Activated B cell treated with CpG ODN at 0.5 μM for 24 hours (primary cell): ENCODE measurements around the gene SP6. TPM values are rescaled to one million over a fixed set of nuclear protein-coding genes. Genes with fewer than 3 reads are reported as not detected.

Experiments
- ATAC-seq: fragments of 200-7000 bp; cut with Tn5 transposase; one replicate; pipeline ENCODE4 v1.10.0; 2021; ENCODE audit warnings: low read depth, mild to moderate bottlenecking, moderate library complexity
- CTCF ChIA-PET: fragments of 350-600 bp; sonication (Branson Sonifier 250); formaldehyde crosslinking; loops from one replicate; lab custom pipeline; 2021; ENCODE audit warnings: antibody characterized with exemption; lab: Charles Lee
- POLR2A ChIA-PET: fragments of 350-600 bp; sonication (Branson Sonifier 250); formaldehyde crosslinking; loops from one replicate; lab custom pipeline; 2021; ENCODE audit warnings: antibody characterized with exemption; lab: Charles Lee
- DNase-seq: peaks from one replicate; pipeline ENCODE4 v3.0.0; 2022
- H3K27ac Mint-ChIP-seq: one replicate; pipeline ENCODE4 v1.8.0; 2020; ENCODE audit warnings: mixed read lengths
- H3K27me3 Mint-ChIP-seq: one replicate; pipeline ENCODE4 v1.8.0; 2021; ENCODE audit warnings: mixed read lengths
- H3K36me3 Mint-ChIP-seq: one replicate; pipeline ENCODE4 v1.8.0; 2021; ENCODE audit warnings: low read depth, mixed read lengths
- H3K4me1 Mint-ChIP-seq: one replicate; pipeline ENCODE4 v1.8.0; 2021; ENCODE audit warnings: mixed read lengths
- H3K4me3 Mint-ChIP-seq: one replicate; pipeline ENCODE4 v1.8.0; 2020; ENCODE audit warnings: mild to moderate bottlenecking, mixed read lengths
- H3K9me3 Mint-ChIP-seq: one replicate; pipeline ENCODE4 v1.8.0; 2020; ENCODE audit warnings: mixed read lengths
- intact Hi-C: fragments of 100-400 bp; cut with micrococcal nuclease; formaldehyde crosslinking; loops from one replicate; pipeline ENCODE4 v1.15.1; 2024
- total RNA-seq: library from RNA; stranded (reverse); gene quantifications from 2 replicates; pipeline ENCODE4 v1.2.3, GENCODE V29; 2022
- TF ChIP-seq, protein P1 (sequence below): fragments of 200-600 bp; IDR thresholded peaks from one replicate; pipeline ENCODE4 v1.8.0; 2022; ENCODE audit warnings: antibody characterized with exemption, mild to moderate bottlenecking

SP6 gene
- total RNA-seq, 1 donor from 2014 or later = 0.09 TPM

DNA sequence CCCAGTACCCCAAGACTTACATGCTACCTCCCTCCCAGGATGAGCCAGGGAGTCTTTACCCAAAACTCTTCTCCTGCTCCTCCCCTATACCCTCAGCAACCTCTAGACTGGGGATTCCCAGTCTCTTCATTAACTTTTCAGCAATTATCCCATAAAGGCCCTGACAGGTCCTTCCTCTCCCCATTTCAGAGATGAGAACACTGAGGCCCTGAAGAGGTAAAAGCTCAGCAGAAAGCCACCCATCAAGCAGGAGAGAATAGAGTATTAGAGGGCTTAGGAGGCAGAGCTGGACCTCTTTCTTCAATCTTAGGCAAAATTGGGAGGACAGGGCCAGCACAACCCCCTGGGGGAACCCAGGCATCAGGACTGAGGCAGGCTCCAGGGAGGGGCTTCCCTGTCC, 5.9 kb upstream of the SP6 start:
- intact Hi-C loops = no loop called here

DNA sequence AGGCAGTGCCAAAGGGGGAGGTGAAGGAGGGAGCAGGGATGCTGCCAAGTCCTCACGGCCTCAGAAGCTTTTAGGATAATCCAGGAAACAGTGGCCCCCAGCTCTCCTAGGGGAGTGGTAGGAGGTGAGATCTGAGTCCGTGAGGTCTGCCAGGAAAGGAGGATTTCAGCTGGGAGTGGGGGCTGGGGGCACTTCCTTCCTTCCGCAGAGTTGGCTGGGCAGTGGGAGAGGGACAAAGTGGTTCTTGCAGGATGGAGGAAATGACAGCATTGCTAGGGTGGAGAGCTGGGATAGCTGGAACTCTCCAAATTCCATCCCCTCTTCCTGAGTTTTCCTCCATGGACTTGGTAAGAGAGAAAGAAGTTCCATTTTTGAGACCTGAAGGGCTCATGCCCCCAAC, 4.8 kb upstream of the SP6 start:
- CTCF ChIA-PET = no interaction called here
- DNase-seq (no peak), ATAC-seq (no peak)
- intact Hi-C loops = no loop called here
- Mint-ChIP-seq H3K4me1 (peaks cover 13% of the 10 kb centered on the region), H3K27me3 (peaks cover 78% of the 10 kb centered on the region), H3K27ac (no peak overlapping the region), H3K9me3 (no peaks in the 10 kb centered on the region), H3K36me3 (no peaks in the 10 kb centered on the region), H3K4me3 (no peak overlapping the region)
- TF ChIP-seq, protein P1, sequence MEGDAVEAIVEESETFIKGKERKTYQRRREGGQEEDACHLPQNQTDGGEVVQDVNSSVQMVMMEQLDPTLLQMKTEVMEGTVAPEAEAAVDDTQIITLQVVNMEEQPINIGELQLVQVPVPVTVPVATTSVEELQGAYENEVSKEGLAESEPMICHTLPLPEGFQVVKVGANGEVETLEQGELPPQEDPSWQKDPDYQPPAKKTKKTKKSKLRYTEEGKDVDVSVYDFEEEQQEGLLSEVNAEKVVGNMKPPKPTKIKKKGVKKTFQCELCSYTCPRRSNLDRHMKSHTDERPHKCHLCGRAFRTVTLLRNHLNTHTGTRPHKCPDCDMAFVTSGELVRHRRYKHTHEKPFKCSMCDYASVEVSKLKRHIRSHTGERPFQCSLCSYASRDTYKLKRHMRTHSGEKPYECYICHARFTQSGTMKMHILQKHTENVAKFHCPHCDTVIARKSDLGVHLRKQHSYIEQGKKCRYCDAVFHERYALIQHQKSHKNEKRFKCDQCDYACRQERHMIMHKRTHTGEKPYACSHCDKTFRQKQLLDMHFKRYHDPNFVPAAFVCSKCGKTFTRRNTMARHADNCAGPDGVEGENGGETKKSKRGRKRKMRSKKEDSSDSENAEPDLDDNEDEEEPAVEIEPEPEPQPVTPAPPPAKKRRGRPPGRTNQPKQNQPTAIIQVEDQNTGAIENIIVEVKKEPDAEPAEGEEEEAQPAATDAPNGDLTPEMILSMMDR = no peak
- POLR2A ChIA-PET = no interaction called here

More for the DNA sequence above, 5.9 kb upstream of the SP6 start:
- TF ChIP-seq, protein P1 = no peak
- ChIA-PET POLR2A (no interaction called here), CTCF (no interaction called here)
- peaks cover 76% of the 10 kb centered on the region for H3K27me3 Mint-ChIP-seq
- H3K36me3 Mint-ChIP-seq = no peaks in the 10 kb centered on the region
- no peak overlapping the region for H3K4me3 Mint-ChIP-seq
- ATAC-seq (no peak), DNase-seq (no peak)
- peaks cover 9% of the 10 kb centered on the region for H3K4me1 Mint-ChIP-seq
- H3K9me3 Mint-ChIP-seq = no peaks in the 10 kb centered on the region
- no peak overlapping the region for H3K27ac Mint-ChIP-seq

DNA sequence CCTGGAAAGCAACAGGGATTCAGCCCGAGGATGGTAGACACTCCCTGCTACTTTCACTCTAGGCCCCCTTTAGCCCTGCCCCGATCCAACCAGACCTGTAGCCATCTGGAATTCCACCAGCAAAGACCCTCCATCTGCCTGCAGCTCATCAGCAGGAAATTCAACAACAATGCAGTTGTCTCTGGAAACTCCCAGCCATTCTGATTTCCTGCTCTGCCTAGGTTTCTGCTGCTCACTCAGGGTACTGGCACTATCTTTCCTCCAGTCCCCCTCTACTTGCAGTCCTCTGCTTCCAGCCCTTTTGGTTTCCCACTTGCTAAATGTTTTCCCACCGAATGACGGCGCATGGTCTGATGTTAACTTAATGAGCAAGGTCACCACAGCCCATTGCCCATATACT, 2.7 kb upstream of the SP6 start:
- DNase-seq (no peak), ATAC-seq (no peak)
- peaks cover 81% of the 10 kb centered on the region for H3K27me3 Mint-ChIP-seq
- no peaks in the 10 kb centered on the region for H3K36me3 Mint-ChIP-seq
- TF ChIP-seq, protein P1 = no peak
- H3K4me1 Mint-ChIP-seq = peaks cover 19% of the 10 kb centered on the region
- POLR2A ChIA-PET = no interaction called here
- intact Hi-C loops = no loop called here
- CTCF ChIA-PET = interaction anchor here (1.3 kb wide), 1 partner anchor 13 kb away, joined by 3 read pairs; the partner anchor contains the start of gene SCRN2
- H3K27ac Mint-ChIP-seq = no peak overlapping the region
- no peak overlapping the region for H3K4me3 Mint-ChIP-seq
- H3K9me3 Mint-ChIP-seq = no peaks in the 10 kb centered on the region

DNA sequence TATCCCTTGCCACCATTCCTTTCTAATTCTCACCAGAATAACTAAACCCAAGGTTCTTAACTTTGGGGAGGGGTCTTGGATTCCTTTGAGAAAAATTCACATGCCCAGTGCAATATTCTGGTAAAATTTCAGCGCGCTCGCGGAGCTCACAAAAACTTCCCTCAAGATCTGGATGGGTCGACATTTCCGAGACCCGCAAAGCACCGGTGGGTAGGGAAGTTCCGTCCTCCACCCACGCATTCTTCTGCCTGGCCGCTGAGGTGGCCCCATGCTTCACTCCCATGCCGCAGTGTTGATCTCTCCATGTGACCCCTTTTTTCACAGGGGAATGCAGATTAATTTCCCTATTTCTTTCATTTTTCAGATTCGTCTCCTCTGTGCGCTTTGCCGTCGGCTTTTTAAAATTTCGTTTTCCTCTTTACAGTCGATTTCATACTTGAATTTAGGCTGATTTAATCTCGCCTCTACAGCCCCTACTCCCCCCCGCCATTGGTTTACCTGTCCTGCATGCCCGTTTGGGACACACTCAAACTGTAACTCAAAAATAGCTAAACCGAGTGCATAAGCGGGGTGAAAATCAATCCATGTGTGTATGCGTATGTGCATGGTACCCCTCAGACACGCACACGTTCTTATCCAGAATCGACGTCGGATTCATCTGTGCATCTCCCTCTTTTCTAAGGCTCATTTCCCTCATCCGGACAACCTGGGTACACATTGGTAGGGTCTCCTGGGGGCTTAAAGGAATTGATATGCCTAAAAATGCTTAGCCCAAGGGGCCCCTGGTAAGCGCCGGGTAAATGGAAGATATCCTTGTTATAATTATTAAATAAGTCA, 1.4 kb upstream of the SP6 start:
- Mint-ChIP-seq H3K4me1 (peaks cover 20% of the 10 kb centered on the region), H3K36me3 (no peaks in the 10 kb centered on the region), H3K4me3 (peak overlapping the region; percentile 61), H3K27me3 (peaks cover 80% of the 10 kb centered on the region), H3K9me3 (no peaks in the 10 kb centered on the region), H3K27ac (no peak overlapping the region)
- intact Hi-C loops = no loop called here
- ChIA-PET CTCF (interaction anchor here (1.3 kb wide), 1 partner anchor 11 kb away, joined by 3 read pairs; the partner anchor contains the start of gene SCRN2), POLR2A (interaction anchor here (1.4 to 2.4 kb wide), 2 partner anchors 21 to 43 kb away, joined by 5 to 16 read pairs; partner anchors contain the start of genes LRRC46, MRPL10 and SP2)
- peak; percentile 36 for ATAC-seq
- DNase-seq = no peak
- TF ChIP-seq, protein P1 = no peak

DNA sequence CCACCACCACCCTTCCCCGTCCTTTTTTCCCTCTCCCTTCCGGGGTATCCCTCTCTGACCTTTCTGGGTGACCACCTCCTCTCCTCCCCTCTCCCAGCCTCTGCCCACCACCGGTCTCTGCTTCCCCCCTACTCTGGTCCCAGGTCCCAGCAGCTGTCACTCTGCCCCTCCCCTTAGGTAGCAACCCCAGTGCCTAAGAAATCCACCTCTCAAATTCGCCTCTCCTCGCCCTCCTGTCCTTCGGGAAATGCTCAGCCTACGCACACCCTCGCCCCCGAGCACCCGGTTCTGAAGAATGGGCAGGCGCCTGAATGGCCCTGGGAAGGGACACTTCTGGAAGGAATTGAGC, 775 bp upstream of the SP6 start:
- ChIA-PET POLR2A (interaction anchor here (1.4 to 2.4 kb wide), 2 partner anchors 21 to 43 kb away, joined by 5 to 16 read pairs; partner anchors contain the start of genes LRRC46, MRPL10 and SP2), CTCF (no interaction called here)
- DNase-seq (no peak), ATAC-seq (no peak)
- no peaks in the 10 kb centered on the region for H3K36me3 Mint-ChIP-seq
- H3K27ac Mint-ChIP-seq = no peak overlapping the region
- H3K4me1 Mint-ChIP-seq = peaks cover 25% of the 10 kb centered on the region
- peaks cover 79% of the 10 kb centered on the region for H3K27me3 Mint-ChIP-seq
- peak overlapping the region; percentile 61 for H3K4me3 Mint-ChIP-seq
- TF ChIP-seq, protein P1 = no peak
- H3K9me3 Mint-ChIP-seq = no peaks in the 10 kb centered on the region
- intact Hi-C loops = loop anchor here (1.0 kb wide), 1 partner anchor 8 kb away; no protein-coding TSS in a partner anchor
